GM10248 (cell line): ENCODE measurements around the gene PDIK1L.

Experiments used
- CTCF ChIA-PET: fragments of 300-600 bp; sonication (Branson Sonifier 250); formaldehyde crosslinking; extraction: SDS; loops from one replicate; lab custom pipeline; 2021; ENCODE audit warnings: antibody characterized with exemption; lab: Yijun Ruan, JAX
- POLR2A ChIA-PET: fragments of 350-650 bp; sonication (Branson Sonifier 250); formaldehyde crosslinking; extraction: SDS; loops from one replicate; lab custom pipeline; 2020; ENCODE audit warnings: antibody characterized with exemption; lab: Yijun Ruan, JAX
- DNase-seq: peaks from one replicate; pipeline ENCODE4 v3.0.0; 2012; ENCODE audit errors: extremely low spot score
- CTCF ChIP-seq: IDR thresholded peaks from 2 replicates; pipeline ENCODE4 v1.5.1; 2012; ENCODE audit warnings: mild to moderate bottlenecking, low read depth; ENCODE audit errors: extremely low read depth, missing control alignments, control extremely low read depth

Gene PDIK1L

DNA sequence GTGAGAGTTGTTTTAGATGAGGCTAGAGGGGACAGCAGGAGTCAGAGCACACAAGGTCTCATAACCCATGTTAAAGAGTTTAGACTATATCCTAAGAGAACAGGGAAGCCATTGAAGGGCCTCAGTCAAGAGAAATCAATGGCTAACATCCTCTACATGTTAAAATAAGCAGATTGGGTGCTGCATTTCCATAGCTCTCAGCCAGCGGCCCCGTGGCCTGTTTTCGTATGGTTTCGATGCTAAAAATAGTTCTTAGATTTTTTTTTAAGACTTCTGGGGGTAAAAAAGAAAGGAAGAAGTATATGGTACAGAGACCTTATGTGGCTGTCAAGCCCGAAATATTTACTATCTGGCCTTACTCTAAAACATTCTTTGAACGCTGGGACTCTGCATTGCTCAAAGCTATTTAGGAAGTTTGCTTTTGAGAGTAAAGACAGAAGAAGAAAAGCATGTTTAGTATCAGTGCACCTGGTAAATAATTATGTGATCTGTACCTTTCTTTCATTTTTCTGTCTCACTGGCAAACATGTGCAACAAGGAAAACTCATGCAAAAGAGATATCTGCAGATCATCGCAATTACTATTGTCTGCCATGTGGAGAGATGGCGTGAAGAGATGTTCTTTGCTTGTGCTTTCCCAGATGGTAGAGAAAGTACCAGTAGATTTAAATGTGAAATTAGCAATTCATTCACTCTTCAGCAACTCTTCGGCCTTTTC lies 8.4 kb downstream of the PDIK1L start:
- peak; percentile 28 for DNase-seq
- ChIA-PET POLR2A (interaction anchor here (0.8 kb wide), 1 partner anchor 9 kb away, joined by 3 read pairs; no protein-coding TSS in a partner anchor), CTCF (interaction anchor here (0.8 to 1.8 kb wide), 7 partner anchors 13 to 297 kb away, joined by 3 to 6 read pairs (median 4); partner anchors contain the start of gene ZNF593)
- TF ChIP-seq CTCF = no peak

DNA sequence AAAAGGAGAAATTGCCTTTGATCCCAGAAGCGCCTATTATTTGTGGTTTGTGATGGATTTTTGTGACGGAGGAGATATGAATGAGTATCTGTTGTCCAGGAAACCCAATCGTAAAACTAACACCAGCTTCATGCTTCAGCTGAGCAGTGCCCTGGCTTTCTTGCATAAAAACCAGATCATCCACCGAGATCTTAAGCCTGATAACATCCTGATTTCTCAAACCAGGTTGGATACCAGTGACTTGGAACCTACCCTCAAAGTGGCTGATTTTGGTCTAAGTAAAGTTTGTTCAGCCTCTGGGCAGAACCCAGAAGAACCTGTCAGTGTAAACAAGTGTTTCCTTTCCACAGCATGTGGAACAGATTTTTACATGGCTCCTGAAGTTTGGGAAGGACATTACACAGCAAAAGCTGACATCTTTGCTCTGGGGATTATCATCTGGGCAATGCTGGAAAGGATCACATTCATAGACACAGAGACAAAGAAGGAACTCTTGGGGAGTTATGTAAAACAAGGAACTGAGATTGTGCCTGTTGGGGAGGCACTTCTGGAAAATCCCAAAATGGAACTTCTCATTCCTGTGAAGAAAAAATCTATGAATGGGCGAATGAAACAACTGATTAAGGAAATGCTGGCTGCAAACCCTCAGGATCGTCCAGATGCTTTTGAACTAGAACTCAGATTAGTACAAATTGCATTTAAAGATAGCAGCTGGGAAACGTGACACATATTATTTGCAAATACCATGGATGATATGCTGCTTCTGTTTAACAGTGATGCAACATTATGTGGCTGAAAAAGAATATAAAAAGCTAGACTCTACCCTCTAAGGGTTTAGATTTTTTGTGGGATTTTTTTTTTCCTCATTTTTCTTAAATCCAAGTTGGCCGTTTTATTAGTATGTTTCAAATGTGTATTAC lies 10.5 kb downstream of the PDIK1L start:
- ChIA-PET CTCF (interaction anchor here (0.8 to 3.2 kb wide), 8 partner anchors 9 to 199 kb away, joined by 3 to 15 read pairs (median 7); partner anchors contain the start of genes CEP85 and ZNF593), POLR2A (no interaction called here)
- DNase-seq = no peak
- TF ChIP-seq CTCF = no peak

DNA sequence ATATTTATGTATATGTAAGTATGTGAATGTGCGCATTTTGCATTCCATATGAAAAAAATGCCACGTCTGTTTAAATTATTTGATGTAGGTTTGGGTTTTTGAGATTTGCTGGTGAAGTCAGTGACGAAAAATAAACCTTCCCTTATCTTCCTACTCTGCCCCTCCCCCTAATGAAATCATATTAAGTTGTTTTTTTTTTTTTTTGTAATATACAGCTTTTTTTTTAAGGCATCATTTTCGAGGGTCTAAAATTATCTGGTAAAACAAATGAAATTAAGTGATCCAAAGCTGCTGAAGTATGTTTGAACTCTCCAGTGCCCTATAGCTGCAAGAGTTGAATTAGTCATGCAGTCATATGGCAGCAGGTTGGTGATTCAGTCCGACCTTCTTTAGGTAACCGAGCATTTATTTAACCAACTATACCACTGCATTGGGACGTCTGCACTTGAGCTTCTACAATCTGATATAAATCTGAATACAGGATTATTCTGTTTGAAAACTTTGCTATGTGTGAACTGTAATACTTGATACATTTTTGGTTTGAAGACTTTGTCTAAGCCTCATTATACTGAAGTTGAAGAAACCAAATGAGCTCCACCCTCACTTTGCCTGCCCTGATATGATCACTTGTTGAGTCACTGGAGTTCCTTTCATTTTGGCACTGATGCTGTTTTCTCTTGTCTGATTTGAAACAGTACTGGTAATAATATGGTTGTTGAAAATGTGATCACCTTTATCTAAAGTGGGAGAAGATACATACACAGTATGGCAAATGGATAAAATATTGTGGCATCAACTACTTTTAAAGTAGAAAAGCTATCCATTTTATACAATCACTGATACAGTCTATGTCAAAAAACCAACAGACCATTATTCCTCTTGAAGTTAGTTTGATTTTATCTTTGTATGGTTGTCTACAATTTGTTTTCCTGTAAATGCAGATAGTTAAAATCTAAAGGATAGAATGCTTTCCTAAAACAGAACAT lies 11.7 kb downstream of the PDIK1L start:
- ChIA-PET POLR2A (no interaction called here), CTCF (interaction anchor here (0.8 to 3.2 kb wide), 8 partner anchors 11 to 198 kb away, joined by 3 to 15 read pairs (median 6); partner anchors contain the start of genes CEP85 and ZNF593)
- DNase-seq = no peak
- no peak for TF ChIP-seq CTCF

- TF ChIP-seq CTCF = no peak
- no peak for DNase-seq
- ChIA-PET POLR2A (no interaction called here), CTCF (interaction anchor here (2.2 to 3.2 kb wide), 3 partner anchors 12 to 40 kb away, joined by 5 to 15 read pairs (median 10); no protein-coding TSS in a partner anchor)
Observed at GRCh38 chr1:26124418-26125331, 13.1 kb downstream of the PDIK1L start.

DNA sequence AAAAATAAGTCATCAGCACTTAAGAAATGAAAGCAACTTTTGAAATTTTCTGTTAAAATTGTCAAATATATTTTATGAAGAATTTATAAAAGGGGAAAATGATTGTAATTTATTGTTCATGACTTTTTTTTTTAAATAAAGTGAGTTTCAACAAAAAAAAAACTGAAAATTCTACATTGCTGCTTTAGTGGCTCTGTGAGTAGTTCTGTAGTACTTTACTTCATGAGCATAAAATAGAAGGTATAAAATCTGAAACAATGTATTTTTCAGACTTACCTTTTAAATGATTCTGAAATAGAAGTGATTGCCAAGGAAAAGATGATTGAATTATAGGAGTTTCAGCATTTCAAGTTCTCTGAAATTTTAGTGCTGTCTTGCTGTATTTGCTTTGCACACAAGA lies 13.8 kb downstream of the PDIK1L start:
- DNase-seq = no peak
- POLR2A ChIA-PET = no interaction called here
- CTCF ChIA-PET = interaction anchor here (1.2 to 7.9 kb wide), 6 partner anchors 13 to 160 kb away, joined by 3 to 93 read pairs (median 5); partner anchors contain the start of genes CEP85 and PDIK1L
- TF ChIP-seq CTCF = no peak
